Activated T-helper 17 cell treated with anti-CD3 and anti-CD28 coated beads, Interleukin-2, amount 50 U/mL, for 72 hours (primary cell): ENCODE data around the gene ZBTB7B. TPM values are rescaled to one million over a fixed set of nuclear protein-coding genes. Genes with fewer than 3 reads are reported as not detected.

ENCODE experiments used
- ATAC-seq: fragments of 150-1000 bp; cut with Tn5 transposase; replicated peaks from 2 replicates; pipeline ENCODE4 v1.10.0; 2021; ENCODE audit warnings: mild to moderate bottlenecking, moderate library complexity
- H3K27ac Mint-ChIP-seq: one replicate; pipeline ENCODE4 v1.8.0; 2022; ENCODE audit warnings: mixed read lengths
- H3K27me3 Mint-ChIP-seq: one replicate; pipeline ENCODE4 v1.8.0; 2022; ENCODE audit warnings: mixed read lengths
- H3K36me3 Mint-ChIP-seq: one replicate; pipeline ENCODE4 v1.8.0; 2022; ENCODE audit warnings: low read depth, mild to moderate bottlenecking, mixed read lengths
- H3K4me1 Mint-ChIP-seq: one replicate; pipeline ENCODE4 v1.8.0; 2022; ENCODE audit warnings: mixed read lengths
- H3K4me3 Mint-ChIP-seq: one replicate; pipeline ENCODE4 v1.8.0; 2022; ENCODE audit warnings: mild to moderate bottlenecking, mixed read lengths
- H3K9me3 Mint-ChIP-seq: one replicate; pipeline ENCODE4 v1.8.0; 2022; ENCODE audit warnings: mixed read lengths
- total RNA-seq, 2 donors: library from RNA; stranded (reverse); gene quantifications; one replicate each; pipeline ENCODE4 v1.2.3, GENCODE V29; 2022

The ZBTB7B gene
- total RNA-seq, 2 donors from 2014 or later: 94.5 to 140 TPM

- no peaks in the 10 kb centered on the region for H3K4me1 Mint-ChIP-seq
- no peaks in the 10 kb centered on the region for H3K9me3 Mint-ChIP-seq
- no peaks in the 10 kb centered on the region for H3K27me3 Mint-ChIP-seq
- H3K36me3 Mint-ChIP-seq: no peaks in the 10 kb centered on the region
- H3K4me3 Mint-ChIP-seq: no peak overlapping the region
- no peak overlapping the region for H3K27ac Mint-ChIP-seq
- ATAC-seq: no peak
Measured at GRCh38 chr1:155035936-155036335, 33.3 kb downstream of the ZBTB7B start.

- Mint-ChIP-seq H3K4me1 (no peaks in the 10 kb centered on the region), H3K4me3 (no peak overlapping the region), H3K27ac (no peak overlapping the region), H3K36me3 (no peaks in the 10 kb centered on the region), H3K9me3 (no peaks in the 10 kb centered on the region), H3K27me3 (no peaks in the 10 kb centered on the region)
- ATAC-seq: no peak
Measured at GRCh38 chr1:155037043-155037442, 34.4 kb downstream of the ZBTB7B start.

- Mint-ChIP-seq H3K27ac (peak overlapping the region; percentile 68), H3K36me3 (no peaks in the 10 kb centered on the region), H3K9me3 (no peaks in the 10 kb centered on the region), H3K4me1 (no peaks in the 10 kb centered on the region), H3K27me3 (no peaks in the 10 kb centered on the region), H3K4me3 (no peak overlapping the region)
- no peak for ATAC-seq
Measured at GRCh38 chr1:155037851-155038441, 35.3 kb downstream of the ZBTB7B start.

- Mint-ChIP-seq H3K36me3 (no peaks in the 10 kb centered on the region), H3K9me3 (no peaks in the 10 kb centered on the region), H3K4me3 (no peak overlapping the region), H3K4me1 (no peaks in the 10 kb centered on the region), H3K27me3 (no peaks in the 10 kb centered on the region), H3K27ac (no peak overlapping the region)
- no peak for ATAC-seq
Measured at GRCh38 chr1:155038602-155039307, 36.2 kb downstream of the ZBTB7B start.

- no peak overlapping the region for H3K27ac Mint-ChIP-seq
- no peaks in the 10 kb centered on the region for H3K9me3 Mint-ChIP-seq
- no peak overlapping the region for H3K4me3 Mint-ChIP-seq
- no peaks in the 10 kb centered on the region for H3K4me1 Mint-ChIP-seq
- H3K27me3 Mint-ChIP-seq: no peaks in the 10 kb centered on the region
- no peak for ATAC-seq
- H3K36me3 Mint-ChIP-seq: no peaks in the 10 kb centered on the region
Measured at GRCh38 chr1:155039308-155039669, 36.7 kb downstream of the ZBTB7B start.

GRCh38 chr1:155040358-155041093 lies 37.9 kb downstream of the ZBTB7B start:
- no peak for ATAC-seq
- H3K27me3 Mint-ChIP-seq: no peaks in the 10 kb centered on the region
- no peaks in the 10 kb centered on the region for H3K36me3 Mint-ChIP-seq
- no peak overlapping the region for H3K27ac Mint-ChIP-seq
- no peak overlapping the region for H3K4me3 Mint-ChIP-seq
- H3K4me1 Mint-ChIP-seq: peaks cover 6% of the 10 kb centered on the region
- no peaks in the 10 kb centered on the region for H3K9me3 Mint-ChIP-seq

- Mint-ChIP-seq H3K27ac (peak overlapping the region; percentile 2), H3K4me1 (peaks cover 6% of the 10 kb centered on the region), H3K4me3 (no peak overlapping the region), H3K36me3 (no peaks in the 10 kb centered on the region), H3K27me3 (no peaks in the 10 kb centered on the region), H3K9me3 (no peaks in the 10 kb centered on the region)
- no peak for ATAC-seq
Measured at GRCh38 chr1:155042789-155043188, 40.2 kb downstream of the ZBTB7B start.

- Mint-ChIP-seq H3K27ac (peak overlapping the region; percentile 48), H3K36me3 (no peaks in the 10 kb centered on the region), H3K4me1 (peaks cover 6% of the 10 kb centered on the region), H3K4me3 (no peak overlapping the region), H3K9me3 (no peaks in the 10 kb centered on the region), H3K27me3 (no peaks in the 10 kb centered on the region)
- ATAC-seq: no peak
Measured at GRCh38 chr1:155043301-155043702, 40.7 kb downstream of the ZBTB7B start.

- Mint-ChIP-seq H3K27me3 (no peaks in the 10 kb centered on the region), H3K36me3 (no peaks in the 10 kb centered on the region)
Measured at GRCh38 chr1:155043793-155044192, 41.2 kb downstream of the ZBTB7B start.

GRCh38 chr1:155044365-155044764 lies 41.8 kb downstream of the ZBTB7B start:
- H3K4me3 Mint-ChIP-seq: no peak overlapping the region
- H3K27me3 Mint-ChIP-seq: no peaks in the 10 kb centered on the region
- ATAC-seq: no peak
- peaks cover 6% of the 10 kb centered on the region for H3K4me1 Mint-ChIP-seq
- H3K36me3 Mint-ChIP-seq: no peaks in the 10 kb centered on the region
- H3K27ac Mint-ChIP-seq: peak overlapping the region; percentile 62
- no peaks in the 10 kb centered on the region for H3K9me3 Mint-ChIP-seq

More at GRCh38 chr1:155043793-155044192, 41.2 kb downstream of the ZBTB7B start:
- H3K9me3 Mint-ChIP-seq: no peaks in the 10 kb centered on the region
- no peak overlapping the region for H3K4me3 Mint-ChIP-seq
- peak overlapping the region; percentile 48 for H3K27ac Mint-ChIP-seq
- H3K4me1 Mint-ChIP-seq: peaks cover 6% of the 10 kb centered on the region
- ATAC-seq: no peak

GRCh38 chr1:155044812-155045657 lies 42.4 kb downstream of the ZBTB7B start:
- ATAC-seq: peak; percentile 98
- Mint-ChIP-seq H3K27me3 (no peaks in the 10 kb centered on the region), H3K9me3 (no peaks in the 10 kb centered on the region), H3K27ac (peak overlapping the region; percentile 62), H3K4me3 (no peak overlapping the region), H3K4me1 (peaks cover 6% of the 10 kb centered on the region), H3K36me3 (no peaks in the 10 kb centered on the region)

GRCh38 chr1:155048449-155049334 lies 46.1 kb downstream of the ZBTB7B start:
- H3K4me3 Mint-ChIP-seq: no peak overlapping the region
- no peak overlapping the region for H3K27ac Mint-ChIP-seq
- no peaks in the 10 kb centered on the region for H3K27me3 Mint-ChIP-seq
- ATAC-seq: no peak
- H3K4me1 Mint-ChIP-seq: peaks cover 13% of the 10 kb centered on the region
- no peaks in the 10 kb centered on the region for H3K9me3 Mint-ChIP-seq
- peaks cover 5% of the 10 kb centered on the region for H3K36me3 Mint-ChIP-seq

GRCh38 chr1:155049651-155050559 lies 47.3 kb downstream of the ZBTB7B start:
- Mint-ChIP-seq H3K9me3 (no peaks in the 10 kb centered on the region), H3K27ac (peak overlapping the region; percentile 57), H3K4me3 (peak overlapping the region; percentile 91), H3K4me1 (peaks cover 10% of the 10 kb centered on the region), H3K36me3 (peaks cover 5% of the 10 kb centered on the region), H3K27me3 (no peaks in the 10 kb centered on the region)
- no peak for ATAC-seq
